Measurements from ENCODE around the gene KCNQ1.

KCNQ1 gene

DNA sequence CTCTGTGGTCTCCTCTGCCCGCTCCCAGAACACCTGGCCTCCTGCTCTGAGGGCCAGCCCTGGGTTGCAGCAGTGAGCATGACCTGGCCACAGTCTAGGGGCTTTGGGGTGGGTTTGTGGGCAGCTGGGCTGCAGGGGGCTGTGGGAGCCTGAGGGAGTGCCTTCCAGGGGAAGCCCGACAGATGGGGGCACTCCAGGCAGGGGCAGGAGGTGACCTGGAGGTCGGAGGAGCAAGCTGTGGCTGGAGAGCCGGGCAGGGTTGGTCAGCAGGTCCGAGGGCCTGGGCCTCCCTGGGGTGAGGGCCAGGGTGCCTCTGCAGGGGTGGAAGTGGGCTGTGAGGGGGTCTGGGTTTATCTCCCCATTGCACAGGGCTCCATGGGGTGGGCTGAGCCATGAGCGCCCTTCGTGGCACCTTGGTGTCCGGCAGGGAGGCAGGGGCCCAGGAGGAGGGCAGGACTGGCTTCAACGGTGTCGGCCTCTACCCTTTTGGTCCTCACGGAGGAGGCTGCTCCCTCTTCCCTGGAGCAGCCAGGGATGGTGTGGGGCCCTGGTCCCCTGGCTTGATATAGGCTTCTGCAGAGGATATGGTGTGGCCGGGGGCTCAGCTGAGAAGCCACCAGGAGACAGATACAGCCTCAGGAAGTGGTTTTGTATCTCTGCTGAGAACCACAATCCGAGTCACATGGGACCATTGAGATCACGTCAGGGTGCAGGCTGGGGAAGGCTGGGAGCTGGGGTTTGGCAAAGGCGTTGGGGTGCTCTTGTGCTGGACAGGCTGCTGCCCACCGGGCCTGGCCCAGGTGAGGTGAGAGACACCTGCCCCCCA, 22.3 kb downstream of the KCNQ1 start:
- Histone ChIP-seq H3K9me3 (ENCODE audit: control insufficient read depth in 2 of 2, low read length in 2 of 2) (no peaks in the 10 kb centered on the region), H3K27ac (ENCODE audit: low read depth in 2 of 2, low read length in 2 of 2) (no peak overlapping the region), H3K4me1 (ENCODE audit: control insufficient read depth in 2 of 2, insufficient read depth in 2 of 2, low read length in 2 of 2) (peaks cover 29 to 30% of the 10 kb centered on the region in 2 donors), H3K4me3 (ENCODE audit: low read length in 2 of 2) (no peak overlapping the region), H3K36me3 (ENCODE audit: control insufficient read depth in 2 of 2, insufficient read depth in 2 of 2, low read length in 2 of 2) (no peaks in the 10 kb centered on the region), H3K27me3 (ENCODE audit: control insufficient read depth in 2 of 2, insufficient read depth in 2 of 2, low read length in 2 of 2) (no peaks in the 10 kb centered on the region), H3K9ac (ENCODE audit: low read depth in 1 of 2, low read length in 2 of 2) (no peak overlapping the region)

DNA sequence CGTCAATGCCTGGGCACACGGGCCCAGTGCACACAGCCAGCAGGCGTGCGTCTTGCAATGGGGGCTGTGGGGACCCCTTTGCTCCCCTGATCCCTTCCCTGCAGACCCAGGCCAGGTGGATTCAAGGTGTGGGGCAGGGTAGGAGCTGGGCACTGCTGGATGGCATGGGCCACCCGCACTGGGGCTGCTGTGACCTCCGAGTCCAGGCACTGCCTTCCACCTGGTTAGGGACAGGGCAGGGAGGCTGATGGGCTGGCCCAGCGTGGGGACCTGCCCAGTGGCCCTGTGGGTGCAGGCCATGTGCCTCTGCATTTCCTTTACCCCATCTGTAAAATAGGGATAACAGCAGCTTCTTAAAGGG, 22.9 kb downstream of the KCNQ1 start:
- H3K36me3 ChIP-seq (ENCODE audit: control insufficient read depth in 2 of 2, insufficient read depth in 2 of 2, low read length in 2 of 2), result no peaks in the 10 kb centered on the region
- no peak overlapping the region for H3K9ac ChIP-seq (ENCODE audit: low read depth in 1 of 2, low read length in 2 of 2)
- H3K4me1 ChIP-seq (ENCODE audit: control insufficient read depth in 2 of 2, insufficient read depth in 2 of 2, low read length in 2 of 2), result peaks cover 25 to 29% of the 10 kb centered on the region in 2 donors
- H3K9me3 ChIP-seq (ENCODE audit: control insufficient read depth in 2 of 2, low read length in 2 of 2), result no peaks in the 10 kb centered on the region
- H3K27ac ChIP-seq (ENCODE audit: low read depth in 2 of 2, low read length in 2 of 2), result no peak overlapping the region
- H3K27me3 ChIP-seq (ENCODE audit: control insufficient read depth in 2 of 2, insufficient read depth in 2 of 2, low read length in 2 of 2), result no peaks in the 10 kb centered on the region
- no peak overlapping the region for H3K4me3 ChIP-seq (ENCODE audit: low read length in 2 of 2)

DNA sequence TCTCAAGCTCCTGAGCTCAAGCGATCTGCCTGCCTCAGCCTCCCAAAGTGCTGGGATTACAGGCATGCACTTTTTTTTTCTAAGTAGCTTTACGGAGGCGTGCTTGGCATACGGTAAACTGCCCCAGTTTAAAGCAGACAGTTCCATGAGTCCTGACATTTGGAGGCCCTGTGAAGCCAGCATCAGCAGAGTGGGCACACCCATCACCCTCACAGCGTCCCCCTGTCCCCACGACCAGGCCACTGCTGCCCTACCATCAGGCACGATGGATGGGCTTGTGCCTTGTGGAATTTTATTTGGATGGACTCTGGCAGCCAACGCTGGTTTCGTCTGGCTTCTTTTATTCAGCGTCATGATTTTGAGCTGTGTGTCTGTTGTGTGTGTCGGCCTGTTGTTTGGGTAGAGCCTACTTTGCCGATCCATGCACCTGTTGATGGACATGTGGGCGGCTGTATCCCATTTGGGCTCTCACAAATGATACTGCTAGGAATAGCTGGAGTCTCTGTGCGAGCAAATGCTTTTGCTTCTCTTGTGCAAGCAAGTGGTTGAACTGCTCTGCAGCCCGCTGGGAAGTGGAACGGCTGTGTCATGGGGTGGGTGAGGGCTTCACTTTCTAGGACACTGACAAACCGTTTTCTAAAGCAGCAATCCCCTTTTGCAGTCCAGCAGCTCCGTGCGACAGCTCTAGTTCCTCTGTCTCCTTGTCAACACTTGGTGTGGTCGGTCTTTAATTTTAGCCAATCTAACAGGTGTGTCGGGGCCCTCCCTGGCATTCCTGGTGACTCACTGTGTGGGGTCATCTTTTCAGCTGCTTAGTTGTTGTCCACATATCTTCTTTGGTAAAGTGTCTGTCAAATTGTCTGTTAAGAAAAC, 23.8 kb downstream of the KCNQ1 start:
- H3K9me3 ChIP-seq (ENCODE audit: control insufficient read depth in 2 of 2, low read length in 2 of 2), result no peaks in the 10 kb centered on the region
- no peaks in the 10 kb centered on the region for H3K27me3 ChIP-seq (ENCODE audit: control insufficient read depth in 2 of 2, insufficient read depth in 2 of 2, low read length in 2 of 2)
- no peak overlapping the region for H3K27ac ChIP-seq (ENCODE audit: low read depth in 2 of 2, low read length in 2 of 2)
- H3K4me1 ChIP-seq (ENCODE audit: control insufficient read depth in 2 of 2, insufficient read depth in 2 of 2, low read length in 2 of 2), result peaks cover 17 to 22% of the 10 kb centered on the region in 2 donors
- no peak overlapping the region for H3K9ac ChIP-seq (ENCODE audit: low read depth in 1 of 2, low read length in 2 of 2)
- H3K4me3 ChIP-seq (ENCODE audit: low read length in 2 of 2), result no peak overlapping the region
- H3K36me3 ChIP-seq (ENCODE audit: control insufficient read depth in 2 of 2, insufficient read depth in 2 of 2, low read length in 2 of 2), result no peaks in the 10 kb centered on the region

DNA sequence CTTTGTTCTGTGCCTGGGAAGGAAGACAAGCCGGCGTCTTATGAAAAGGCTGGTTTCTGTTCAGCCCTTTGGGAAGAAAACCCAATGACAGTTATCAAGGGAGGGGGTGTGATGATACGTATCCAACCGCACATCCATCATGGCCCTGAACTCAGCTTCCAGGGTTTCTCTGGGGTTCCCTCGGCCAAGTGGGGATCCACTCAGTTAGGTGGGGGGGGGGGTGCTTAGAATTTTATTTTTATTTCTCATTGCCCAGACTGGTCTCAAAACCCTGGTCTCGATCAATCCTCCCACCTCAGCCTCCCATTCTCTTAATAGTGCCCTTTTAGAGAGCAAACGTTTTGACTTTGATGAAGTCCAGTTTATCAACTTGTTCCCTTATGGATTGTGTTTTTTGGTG, 25.7 kb downstream of the KCNQ1 start:
- Histone ChIP-seq H3K9ac (ENCODE audit: low read depth in 1 of 2, low read length in 2 of 2) (no peak overlapping the region), H3K4me3 (ENCODE audit: low read length in 2 of 2) (no peak overlapping the region), H3K4me1 (ENCODE audit: control insufficient read depth in 2 of 2, insufficient read depth in 2 of 2, low read length in 2 of 2) (peaks cover 14 to 15% of the 10 kb centered on the region in 2 donors), H3K9me3 (ENCODE audit: control insufficient read depth in 2 of 2, low read length in 2 of 2) (no peaks in the 10 kb centered on the region), H3K36me3 (ENCODE audit: control insufficient read depth in 2 of 2, insufficient read depth in 2 of 2, low read length in 2 of 2) (no peaks in the 10 kb centered on the region), H3K27me3 (ENCODE audit: control insufficient read depth in 2 of 2, insufficient read depth in 2 of 2, low read length in 2 of 2) (no peaks in the 10 kb centered on the region), H3K27ac (ENCODE audit: low read depth in 2 of 2, low read length in 2 of 2) (no peak overlapping the region)

DNA sequence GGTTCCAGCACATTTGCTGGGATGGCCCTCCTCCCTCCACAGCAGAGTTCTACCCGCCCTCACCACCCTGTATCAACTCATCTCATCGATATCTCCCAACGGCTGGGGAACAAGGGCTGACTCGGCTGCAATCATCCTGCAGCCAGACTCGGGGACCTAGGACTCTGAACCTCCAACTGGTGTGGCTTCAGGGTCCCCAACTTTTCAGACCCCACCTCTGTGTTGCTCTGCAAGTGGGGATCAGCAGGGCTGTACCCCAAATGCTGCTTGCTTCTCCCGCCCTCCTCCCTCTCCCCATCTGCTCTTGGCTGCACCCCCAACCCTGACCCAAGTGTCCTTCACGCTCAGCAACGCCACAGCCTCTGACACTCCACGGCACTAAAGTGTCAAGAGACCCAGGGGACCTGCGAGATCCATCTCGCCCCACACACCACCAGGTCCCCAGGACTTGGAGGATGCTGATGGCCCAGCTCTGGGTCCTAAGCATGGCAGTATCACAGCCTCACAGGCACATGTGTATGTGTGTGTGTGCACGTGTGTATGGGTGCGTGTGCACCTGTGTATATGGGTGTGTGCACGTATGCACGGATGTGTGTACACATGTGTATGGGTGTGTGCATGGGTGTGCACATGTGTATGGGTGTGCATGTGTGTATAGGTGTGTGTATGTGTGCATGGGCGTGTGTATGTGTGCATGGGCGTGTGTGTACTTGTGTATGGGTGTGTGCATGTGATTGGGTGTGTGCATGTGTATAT, 26.4 kb downstream of the KCNQ1 start:
- H3K9me3 ChIP-seq (ENCODE audit: control insufficient read depth in 2 of 2, low read length in 2 of 2), result no peaks in the 10 kb centered on the region
- no peak overlapping the region for H3K9ac ChIP-seq (ENCODE audit: low read depth in 1 of 2, low read length in 2 of 2)
- H3K27ac ChIP-seq (ENCODE audit: low read depth in 2 of 2, low read length in 2 of 2), result no peak overlapping the region
- H3K4me1 ChIP-seq (ENCODE audit: control insufficient read depth in 2 of 2, insufficient read depth in 2 of 2, low read length in 2 of 2), result peaks cover 10 to 12% of the 10 kb centered on the region in 2 donors
- H3K27me3 ChIP-seq (ENCODE audit: control insufficient read depth in 2 of 2, insufficient read depth in 2 of 2, low read length in 2 of 2), result no peaks in the 10 kb centered on the region
- H3K36me3 ChIP-seq (ENCODE audit: control insufficient read depth in 2 of 2, insufficient read depth in 2 of 2, low read length in 2 of 2), result no peaks in the 10 kb centered on the region
- H3K4me3 ChIP-seq (ENCODE audit: low read length in 2 of 2), result no peak overlapping the region

DNA sequence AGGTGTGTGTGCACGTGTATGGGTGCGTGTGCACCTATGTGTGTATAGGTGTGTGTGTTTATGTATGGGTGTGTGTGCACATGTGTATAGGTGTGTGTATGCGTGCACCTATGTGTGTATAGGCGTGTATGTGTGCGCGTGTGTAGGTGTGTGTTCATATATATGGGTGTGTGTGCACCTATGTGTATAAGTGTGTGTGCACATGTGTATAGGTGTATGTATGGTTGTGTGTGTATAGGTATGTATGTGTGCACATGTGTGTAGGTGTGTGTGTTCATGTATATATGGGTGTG, 26.9 kb downstream of the KCNQ1 start:
- Histone ChIP-seq H3K27ac (ENCODE audit: low read depth in 2 of 2, low read length in 2 of 2) (no peak overlapping the region), H3K4me3 (ENCODE audit: low read length in 2 of 2) (no peak overlapping the region), H3K36me3 (ENCODE audit: control insufficient read depth in 2 of 2, insufficient read depth in 2 of 2, low read length in 2 of 2) (no peaks in the 10 kb centered on the region), H3K9ac (ENCODE audit: low read depth in 1 of 2, low read length in 2 of 2) (no peak overlapping the region), H3K4me1 (ENCODE audit: control insufficient read depth in 2 of 2, insufficient read depth in 2 of 2, low read length in 2 of 2) (peaks cover 10 to 12% of the 10 kb centered on the region in 2 donors), H3K9me3 (ENCODE audit: control insufficient read depth in 2 of 2, low read length in 2 of 2) (no peaks in the 10 kb centered on the region), H3K27me3 (ENCODE audit: control insufficient read depth in 2 of 2, insufficient read depth in 2 of 2, low read length in 2 of 2) (no peaks in the 10 kb centered on the region)

DNA sequence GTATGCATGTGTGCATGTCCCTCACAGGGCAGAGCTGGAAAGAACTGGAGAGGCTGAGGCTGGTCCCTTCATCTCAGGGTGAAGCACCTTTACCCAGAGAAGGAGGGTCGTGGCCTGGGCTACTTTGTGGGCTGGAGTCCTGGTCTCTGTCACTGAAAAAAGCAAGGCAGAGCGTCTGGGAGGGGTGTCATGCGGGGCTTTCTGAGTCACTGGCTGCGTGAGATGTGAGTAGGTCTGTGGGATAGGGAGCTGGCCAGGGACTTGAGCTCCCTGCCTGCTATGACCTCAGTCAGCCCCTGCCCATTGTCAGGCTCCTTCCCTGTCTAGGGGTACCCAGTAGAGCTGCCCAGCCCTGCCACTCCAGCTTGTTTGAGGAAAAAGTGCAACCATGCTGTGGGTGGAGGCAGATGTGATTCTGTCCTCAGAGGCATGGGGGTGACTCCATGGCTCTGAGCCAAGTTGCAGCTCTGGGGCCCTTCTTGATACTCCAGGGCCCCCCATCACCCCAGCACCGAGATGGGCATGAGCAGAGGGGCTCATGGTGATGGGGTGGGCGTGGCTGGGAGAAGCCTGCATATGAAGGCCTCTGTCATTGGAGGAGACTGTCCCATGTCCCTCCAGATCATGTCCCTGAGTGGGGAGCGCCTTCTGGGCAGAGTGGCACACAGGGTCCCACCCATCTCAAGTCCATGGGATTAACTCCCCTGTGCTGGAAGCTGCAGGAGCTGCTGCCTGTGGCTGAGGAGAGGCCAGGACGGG, 27.8 kb downstream of the KCNQ1 start:
- no peak overlapping the region for H3K9ac ChIP-seq (ENCODE audit: low read depth in 1 of 2, low read length in 2 of 2)
- H3K36me3 ChIP-seq (ENCODE audit: control insufficient read depth in 2 of 2, insufficient read depth in 2 of 2, low read length in 2 of 2), result no peaks in the 10 kb centered on the region
- no peak overlapping the region for H3K4me3 ChIP-seq (ENCODE audit: low read length in 2 of 2)
- H3K9me3 ChIP-seq (ENCODE audit: control insufficient read depth in 2 of 2, low read length in 2 of 2), result no peaks in the 10 kb centered on the region
- no peaks in the 10 kb centered on the region for H3K27me3 ChIP-seq (ENCODE audit: control insufficient read depth in 2 of 2, insufficient read depth in 2 of 2, low read length in 2 of 2)
- no peak overlapping the region for H3K27ac ChIP-seq (ENCODE audit: low read depth in 2 of 2, low read length in 2 of 2)
- H3K4me1 ChIP-seq (ENCODE audit: control insufficient read depth in 2 of 2, insufficient read depth in 2 of 2, low read length in 2 of 2), result peaks cover 5 to 8% of the 10 kb centered on the region in 2 donors

DNA sequence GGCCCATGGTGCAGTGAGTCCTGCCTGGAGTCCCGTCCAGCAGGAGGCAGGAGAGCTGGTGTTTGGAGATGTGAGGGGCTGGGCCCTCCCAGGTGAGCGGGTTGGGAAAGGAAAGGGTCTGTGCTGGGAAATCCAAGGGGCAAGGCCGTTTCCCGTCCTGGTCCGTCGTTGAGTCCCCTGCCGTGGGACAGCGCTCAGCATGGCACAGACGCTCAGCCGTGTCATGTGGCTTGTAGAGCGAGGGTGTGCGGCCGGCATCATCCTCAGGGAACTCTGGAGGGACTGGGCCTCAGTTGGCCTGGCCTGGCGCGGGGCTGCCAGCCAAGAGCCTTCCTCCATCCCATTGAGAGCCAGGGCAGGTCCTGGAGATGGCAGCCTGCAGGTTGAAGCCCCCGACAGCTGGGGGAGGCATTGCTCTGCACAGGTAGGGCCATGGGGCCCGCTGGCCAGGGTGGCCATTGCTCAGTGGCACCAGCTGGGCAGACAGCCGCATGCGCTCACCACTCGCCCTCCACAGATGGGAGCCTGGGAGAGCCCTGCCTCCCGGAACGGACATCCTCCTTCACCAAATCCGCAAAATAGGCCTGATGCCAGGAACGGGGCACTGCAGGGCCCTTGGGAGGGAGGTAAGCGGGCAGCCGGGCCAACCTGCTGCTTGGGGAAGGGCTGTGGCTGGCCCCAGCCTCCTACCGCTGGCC, 28.7 kb downstream of the KCNQ1 start:
- Histone ChIP-seq H3K4me3 (ENCODE audit: low read length in 2 of 2) (no peak overlapping the region), H3K36me3 (ENCODE audit: control insufficient read depth in 2 of 2, insufficient read depth in 2 of 2, low read length in 2 of 2) (peaks cover 0 to 2% of the 10 kb centered on the region in 2 donors), H3K4me1 (ENCODE audit: control insufficient read depth in 2 of 2, insufficient read depth in 2 of 2, low read length in 2 of 2) (peaks cover 3 to 5% of the 10 kb centered on the region in 2 donors), H3K27ac (ENCODE audit: low read depth in 2 of 2, low read length in 2 of 2) (peak overlapping the region; percentile 22 to 23), H3K9ac (ENCODE audit: low read depth in 1 of 2, low read length in 2 of 2) (no peak overlapping the region), H3K27me3 (ENCODE audit: control insufficient read depth in 2 of 2, insufficient read depth in 2 of 2, low read length in 2 of 2) (no peaks in the 10 kb centered on the region), H3K9me3 (ENCODE audit: control insufficient read depth in 2 of 2, low read length in 2 of 2) (no peaks in the 10 kb centered on the region)

Data from mucosa of rectum (tissue), 2 donors.